ENCODE results near the gene PLEKHM1.

PLEKHM1 gene

GRCh38 chr17:45402916-45403315 lies 87.6 kb downstream of the PLEKHM1 start:
- in situ Hi-C loops (cut with HindIII; ENCODE audit: low sequenced_read_pairs) = no loop called here

- in situ Hi-C loops (cut with HindIII; ENCODE audit: low sequenced_read_pairs) = no loop called here
Measured at GRCh38 chr17:45398800-45399199, 91.7 kb downstream of the PLEKHM1 start.

GRCh38 chr17:45397796-45398195 lies 92.7 kb downstream of the PLEKHM1 start:
- in situ Hi-C loops (cut with HindIII; ENCODE audit: low sequenced_read_pairs) = no loop called here

GRCh38 chr17:45396496-45397205 lies 93.9 kb downstream of the PLEKHM1 start:
- in situ Hi-C loops (cut with HindIII; ENCODE audit: low sequenced_read_pairs) = no loop called here

- in situ Hi-C loops (cut with HindIII; ENCODE audit: low sequenced_read_pairs) = no loop called here
Measured at GRCh38 chr17:45395569-45396415, 94.7 kb downstream of the PLEKHM1 start.

- in situ Hi-C loops (cut with HindIII; ENCODE audit: low sequenced_read_pairs) = no loop called here
Measured at GRCh38 chr17:45394913-45395568, 95.5 kb downstream of the PLEKHM1 start.

GRCh38 chr17:45394564-45394912 lies 96.0 kb downstream of the PLEKHM1 start:
- in situ Hi-C loops (cut with HindIII; ENCODE audit: low sequenced_read_pairs) = no loop called here

- in situ Hi-C loops (cut with HindIII; ENCODE audit: low sequenced_read_pairs) = no loop called here
Measured at GRCh38 chr17:45394091-45394490, 96.4 kb downstream of the PLEKHM1 start.

GRCh38 chr17:45393411-45393810 lies 97.1 kb downstream of the PLEKHM1 start:
- in situ Hi-C loops (cut with HindIII; ENCODE audit: low sequenced_read_pairs) = no loop called here

- in situ Hi-C loops (cut with HindIII; ENCODE audit: low sequenced_read_pairs) = no loop called here
Measured at GRCh38 chr17:45391918-45392317, 98.6 kb downstream of the PLEKHM1 start.

GRCh38 chr17:45391291-45391690 lies 99.2 kb downstream of the PLEKHM1 start:
- in situ Hi-C loops (cut with HindIII; ENCODE audit: low sequenced_read_pairs) = no loop called here

GRCh38 chr17:45389354-45389753 lies 101.2 kb downstream of the PLEKHM1 start:
- in situ Hi-C loops (cut with HindIII; ENCODE audit: low sequenced_read_pairs) = loop anchor here (10.0 kb wide), 2 partner anchors 85 to 235 kb away; no protein-coding TSS in a partner anchor

- in situ Hi-C loops (cut with HindIII; ENCODE audit: low sequenced_read_pairs) = loop anchor here (10.0 kb wide), 2 partner anchors 84 to 234 kb away; no protein-coding TSS in a partner anchor
Measured at GRCh38 chr17:45388604-45389325, 101.8 kb downstream of the PLEKHM1 start.

- in situ Hi-C loops (cut with HindIII; ENCODE audit: low sequenced_read_pairs) = loop anchor here (10.0 kb wide), 2 partner anchors 83 to 233 kb away; no protein-coding TSS in a partner anchor
Measured at GRCh38 chr17:45387739-45388138, 102.8 kb downstream of the PLEKHM1 start.

GRCh38 chr17:45386178-45386577 lies 104.3 kb downstream of the PLEKHM1 start:
- in situ Hi-C loops (cut with HindIII; ENCODE audit: low sequenced_read_pairs) = loop anchor here (10.0 kb wide), 2 partner anchors 81 to 231 kb away; no protein-coding TSS in a partner anchor

All from endothelial cell of hepatic sinusoid (primary cell).